Liver (tissue), 3 donors: ENCODE results near the gene ARHGEF28.

Experiments
- CTCF ChIP-seq: fragments of 150-350 bp; IDR thresholded peaks from 2 replicates; pipeline ENCODE4 v1.5.1; 2017; ENCODE audit warnings: improper control_type of control experiment, low read depth, low read length; ENCODE audit not compliant: missing input control
- EGR1 ChIP-seq, 2 donors: IDR thresholded peaks; 2 replicates each; pipeline ENCODE4 v1.6.1; 2016 to 2018; ENCODE audit warnings: antibody characterized with exemption in 2 of 2, low read depth in 2 of 2
- JUND ChIP-seq, 2 donors: IDR thresholded peaks; 2 replicates each; pipeline ENCODE4 v1.6.1; 2016; ENCODE audit warnings: antibody characterized with exemption in 2 of 2
- MAX ChIP-seq: IDR thresholded peaks from 2 replicates; pipeline ENCODE4 v1.6.1; 2016; ENCODE audit warnings: antibody characterized with exemption
- REST ChIP-seq: IDR thresholded peaks from 2 replicates; pipeline ENCODE4 v1.6.1; 2016; ENCODE audit warnings: antibody characterized with exemption, mild to moderate bottlenecking
- SP1 ChIP-seq: IDR thresholded peaks from 2 replicates; pipeline ENCODE4 v1.6.1; 2018; ENCODE audit warnings: antibody characterized with exemption, mild to moderate bottlenecking
- TAF1 ChIP-seq: conservative IDR thresholded peaks from 2 replicates; pipeline ENCODE4 v1.6.1; 2016; ENCODE audit warnings: antibody characterized with exemption, mild to moderate bottlenecking
- donor health status: healthy.
- donor health status: healthy.

- TF ChIP-seq SP1 = no peak
- no peak for TF ChIP-seq TAF1
- TF ChIP-seq REST = no peak
- TF ChIP-seq CTCF = no peak
- no peak for TF ChIP-seq MAX
- TF ChIP-seq JUND (IDR thresholded peaks at IDR 0.05) = no peak
- no peak for TF ChIP-seq EGR1 (IDR thresholded peaks at IDR 0.05; ENCODE audit: low read depth in 2 of 2)
These were observed 312.9 kb downstream of the ARHGEF28 start for GRCh38 chr5:73938938-73939320.
